ENCODE results near the gene UTS2B.
"Not testable (repeated sequence)": the region's sequence is repeated elsewhere in the genome, so short reads cannot be mapped to it uniquely, and the experiment has no call there.

UTS2B gene

DNA sequence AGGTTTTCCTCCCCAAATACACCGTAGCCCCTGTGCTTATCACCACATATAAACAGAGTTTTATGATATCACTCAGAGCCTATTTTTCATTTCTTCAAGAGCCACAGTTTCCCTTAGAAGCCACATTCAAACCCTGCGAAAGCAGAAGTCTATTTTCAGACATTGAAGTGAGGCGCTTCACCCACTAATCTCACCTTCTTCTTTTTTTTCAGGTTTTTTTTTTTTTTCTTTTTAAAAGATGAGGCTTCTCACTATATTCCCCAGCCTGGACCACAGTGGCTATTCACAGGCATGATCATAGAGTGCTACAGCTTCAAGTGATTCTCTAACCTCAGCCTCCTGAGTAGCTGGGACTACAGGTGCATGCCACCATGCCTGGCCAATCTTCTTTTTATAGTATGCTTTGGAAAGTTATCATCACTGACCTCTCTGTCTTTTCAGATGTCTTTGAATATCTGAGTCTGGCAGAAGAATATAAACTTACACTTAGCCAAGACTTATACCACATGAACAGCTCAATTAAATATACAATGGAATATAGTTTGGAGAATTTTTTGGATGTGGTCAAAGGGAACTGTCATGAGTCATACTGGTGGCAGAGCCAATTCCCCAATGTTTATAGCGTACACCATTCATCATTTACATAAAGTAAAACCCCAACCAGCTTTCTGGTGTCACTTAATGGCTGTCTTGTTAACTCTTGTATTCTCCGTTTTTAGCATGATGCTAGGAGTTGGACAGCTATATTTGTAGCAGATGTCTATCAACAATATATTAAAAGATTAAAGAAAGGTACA, 60.8 kb downstream of the UTS2B start:
- no peak for DNase-seq

DNA sequence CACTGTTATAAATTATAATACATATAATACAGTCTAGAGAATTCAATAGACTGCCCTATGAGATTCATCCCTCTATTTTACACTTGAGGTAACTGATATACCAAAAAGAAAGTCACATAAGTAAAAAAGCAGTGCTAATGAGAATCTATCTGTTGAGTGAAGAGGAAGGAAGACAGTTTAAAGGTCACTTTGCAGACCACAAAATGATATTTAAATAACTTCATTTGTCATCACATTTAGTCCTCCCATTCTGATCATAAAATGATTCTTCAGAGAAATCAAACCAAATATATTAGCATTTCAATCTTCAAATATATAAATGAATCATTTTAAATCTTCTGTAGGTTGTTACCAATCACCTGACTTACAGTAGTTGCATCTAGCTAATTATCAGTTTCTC, 61.6 kb downstream of the UTS2B start:
- no peak for DNase-seq

DNA sequence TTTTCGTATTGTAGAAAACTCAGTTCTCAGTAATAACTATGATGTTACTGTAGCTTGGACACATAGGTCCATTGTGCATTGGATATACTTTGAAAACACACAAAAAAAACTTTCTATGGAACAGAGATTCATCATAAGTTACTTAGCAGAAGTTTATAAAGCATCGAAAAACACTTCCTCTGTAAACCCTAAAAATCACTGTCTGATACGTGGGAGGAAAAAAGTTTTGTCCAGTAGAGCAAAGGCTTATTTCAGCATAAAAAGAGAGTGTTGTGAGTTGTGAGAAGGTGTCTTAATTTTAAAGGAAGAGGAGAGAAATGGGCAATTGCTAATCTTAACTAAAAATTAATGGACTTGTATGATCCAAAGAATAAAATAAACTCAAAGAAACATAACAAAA, 66.5 kb downstream of the UTS2B start:
- no peak for DNase-seq

DNA sequence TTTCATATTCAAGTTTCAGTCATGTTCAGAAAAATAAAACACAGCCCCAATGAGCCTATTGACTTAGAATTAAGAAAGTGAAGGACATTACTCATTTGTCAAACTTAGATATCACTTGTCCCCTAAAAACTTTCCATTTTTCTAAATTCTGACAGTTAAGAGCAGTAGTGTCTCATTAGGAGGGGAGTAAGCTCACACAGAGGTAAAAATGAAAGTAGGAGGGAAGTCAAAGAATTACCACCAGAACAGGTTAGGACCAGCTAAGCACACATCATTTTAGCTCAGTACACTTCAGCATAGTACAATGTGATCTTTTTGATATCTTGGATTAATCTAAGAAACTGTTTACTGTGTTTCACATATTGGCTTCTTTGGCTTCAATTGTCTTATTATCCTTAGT, 67.0 kb downstream of the UTS2B start:
- DNase-seq = no peak

DNA sequence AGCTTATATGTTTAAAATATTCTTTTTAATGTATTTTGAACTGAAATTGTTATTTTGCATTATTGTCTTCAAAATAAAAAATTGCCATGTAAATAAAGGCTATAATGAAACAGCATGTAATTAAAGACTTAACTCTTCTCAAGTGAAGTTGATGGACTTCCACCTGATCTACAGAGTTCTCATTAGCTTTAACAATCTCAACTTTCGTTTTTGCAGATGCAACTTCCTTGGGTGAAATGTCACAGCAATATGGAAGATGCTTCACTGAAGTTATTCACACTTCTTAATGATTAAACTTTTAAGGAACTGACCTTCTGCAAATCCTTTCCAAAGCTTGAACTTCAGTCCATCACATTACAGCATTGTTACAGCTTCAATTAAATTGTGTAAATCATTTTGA, 67.7 kb downstream of the UTS2B start:
- DNase-seq = no peak

DNA sequence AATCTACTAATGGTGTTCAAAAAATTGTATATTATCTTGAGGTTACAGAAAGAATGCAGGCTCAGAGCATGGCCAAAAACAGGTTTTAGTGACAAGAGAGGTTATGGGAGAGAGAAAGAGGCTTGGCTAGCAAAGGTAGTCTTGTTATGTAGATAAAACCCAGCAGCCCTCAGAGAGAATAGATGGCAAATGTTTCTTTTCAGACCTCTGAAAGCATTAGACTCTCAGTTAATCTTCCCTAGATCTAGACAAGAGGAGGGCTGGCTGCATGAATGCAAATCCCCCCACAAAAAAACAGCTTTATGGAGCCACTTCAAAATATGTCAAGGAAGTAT, 69.1 kb downstream of the UTS2B start:
- DNase-seq = no peak

DNA sequence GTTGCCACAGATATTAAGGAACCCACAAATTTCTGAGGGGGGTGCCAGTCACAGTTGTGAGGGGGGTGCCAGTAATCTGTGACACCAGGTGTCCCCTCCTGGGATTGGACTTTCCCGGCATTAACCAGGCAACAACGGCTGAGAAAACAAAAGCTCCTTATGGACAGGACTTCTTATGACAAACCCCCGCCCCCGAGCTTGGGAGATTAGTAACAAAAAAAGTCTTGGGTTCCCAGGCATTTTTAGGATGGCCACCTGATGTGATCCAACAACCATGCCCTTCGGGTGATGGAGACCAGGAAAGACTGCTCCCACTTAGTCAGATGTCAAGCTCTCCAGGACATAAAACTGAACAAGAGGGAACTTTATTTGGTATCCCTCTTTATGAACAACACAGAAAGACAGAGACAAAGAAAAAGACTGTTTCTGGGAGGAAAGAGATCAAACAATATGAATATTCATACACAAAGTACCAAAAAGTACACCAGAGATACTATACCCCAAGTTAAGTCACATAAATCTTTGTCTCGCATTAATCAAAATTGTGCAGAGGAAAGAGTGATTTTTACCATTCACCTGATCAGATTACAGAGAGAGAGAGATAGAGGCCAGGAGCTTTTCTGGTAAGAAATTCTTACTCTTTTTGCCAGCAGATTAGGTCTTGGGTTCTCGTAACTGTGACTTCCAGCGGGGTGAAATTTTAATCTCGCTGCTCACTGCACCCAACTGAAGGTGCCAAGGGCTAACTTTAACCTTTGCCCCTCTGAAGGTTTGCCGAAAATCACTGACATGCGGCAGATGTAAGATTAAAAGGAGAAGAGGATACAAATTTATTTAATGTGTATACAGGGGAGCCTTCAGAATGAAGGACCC, 69.7 kb downstream of the UTS2B start:
- no peak for DNase-seq

DNA sequence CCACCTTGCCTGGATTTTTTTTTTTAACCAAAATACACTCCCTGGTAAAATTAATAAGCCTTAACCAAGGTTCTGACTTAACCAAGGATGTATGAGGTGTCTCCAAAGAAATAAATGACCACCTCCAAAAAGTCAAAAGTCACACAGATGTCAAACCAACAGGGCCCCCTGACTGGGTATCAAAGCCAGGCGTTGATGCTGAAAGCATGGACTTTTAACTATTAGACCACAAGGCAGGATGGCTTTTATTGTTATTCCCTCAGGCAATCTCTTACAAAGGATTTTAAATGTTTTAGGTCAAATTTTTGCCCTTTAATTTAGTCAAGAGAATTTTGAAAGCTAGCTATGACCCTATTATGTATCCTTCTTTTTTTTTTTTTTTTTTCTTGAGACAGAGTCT, 70.8 kb downstream of the UTS2B start:
- DNase-seq = no peak

DNA sequence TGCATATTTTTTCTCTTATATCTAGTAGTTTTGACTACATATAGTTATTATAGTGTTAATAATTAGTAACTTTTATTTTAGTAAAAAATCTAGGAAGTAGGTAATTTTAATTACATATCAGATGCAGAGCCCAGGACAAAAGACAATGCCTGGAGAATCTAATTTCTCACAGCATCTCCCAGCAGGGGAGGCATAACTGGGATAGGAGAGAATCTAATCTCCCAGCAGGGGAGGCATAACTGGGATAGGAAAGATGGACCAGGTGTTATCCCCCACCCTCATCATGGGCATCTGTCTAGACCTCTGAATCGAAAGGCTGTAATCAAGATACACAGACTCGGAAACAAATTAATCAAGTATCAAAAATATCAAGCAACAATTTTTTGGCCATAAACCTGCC, 73.0 kb downstream of the UTS2B start:
- DNase-seq = no peak

DNA sequence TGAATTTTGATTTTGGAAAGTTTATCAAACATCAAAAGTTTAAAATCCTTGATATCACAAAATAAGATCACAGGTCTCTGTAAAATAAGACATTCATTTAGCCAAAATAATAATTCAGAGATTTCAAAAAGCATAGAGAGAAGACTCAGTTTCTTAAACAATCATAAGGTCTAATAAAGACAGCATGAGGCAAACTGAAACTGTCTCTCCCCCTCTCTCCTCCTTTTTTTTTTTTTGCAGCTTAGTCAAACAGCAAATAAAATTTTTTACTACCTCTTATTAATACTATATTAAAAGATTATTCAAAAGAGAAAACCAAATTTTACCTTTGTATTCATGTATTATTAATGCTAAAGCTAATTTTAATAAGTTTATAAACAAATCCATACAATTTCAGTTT, 73.9 kb downstream of the UTS2B start:
- DNase-seq = no peak

DNA sequence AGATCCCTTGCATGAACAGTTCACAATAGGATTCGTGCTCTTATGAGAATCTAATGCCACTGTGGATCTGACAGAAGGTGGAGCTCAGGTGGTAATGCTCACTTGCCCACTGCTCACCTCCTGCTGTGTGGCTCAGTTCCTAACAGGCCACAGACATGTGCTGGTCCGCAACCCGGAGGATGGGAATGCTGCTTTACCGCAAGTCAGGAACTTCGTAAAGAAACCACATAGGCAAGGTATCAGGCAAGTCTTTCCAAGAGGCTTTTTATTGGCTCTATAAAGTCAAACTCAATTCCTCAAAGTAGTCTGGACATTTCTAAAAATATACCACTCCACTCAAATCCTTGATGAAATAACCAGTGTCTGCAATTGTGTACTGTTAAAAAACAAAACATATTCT, 75.2 kb downstream of the UTS2B start:
- no peak for DNase-seq

DNA sequence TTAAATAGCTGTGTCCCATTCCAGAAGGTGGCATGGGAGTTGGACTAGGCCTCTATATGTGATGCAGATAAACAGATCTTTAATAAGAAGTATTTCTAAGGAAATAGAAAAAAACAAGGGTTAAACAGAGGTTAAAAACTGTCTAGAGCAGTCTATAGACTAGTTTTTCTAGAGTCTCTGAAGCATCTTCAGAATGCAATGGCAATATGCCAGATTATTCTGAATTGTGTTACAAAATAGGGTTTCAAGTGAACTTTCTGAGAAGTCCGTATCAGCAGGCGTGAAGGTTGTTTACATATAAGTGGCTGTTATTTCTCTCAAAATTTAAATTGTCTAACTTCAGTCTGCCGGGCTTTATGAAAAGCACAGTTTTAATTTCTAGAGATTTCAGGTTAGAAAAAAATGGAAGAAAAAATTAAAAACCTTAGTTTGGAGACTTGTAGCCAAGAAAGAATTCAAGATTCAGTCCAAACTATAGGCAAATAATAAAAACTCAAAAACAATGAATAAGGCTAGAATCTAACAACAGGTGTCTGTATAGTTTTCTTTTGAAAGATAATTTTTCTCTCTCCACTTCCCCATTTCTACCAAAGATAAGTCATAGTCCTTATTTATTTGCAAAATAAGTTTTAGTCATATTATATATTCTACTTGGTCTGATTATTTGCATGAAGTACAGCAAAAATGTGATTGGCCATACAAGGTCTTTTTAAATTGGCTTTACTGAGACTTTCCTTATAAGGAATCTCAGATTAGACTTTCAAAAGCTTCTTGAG, 76.0 kb downstream of the UTS2B start:
- no peak for DNase-seq

DNA sequence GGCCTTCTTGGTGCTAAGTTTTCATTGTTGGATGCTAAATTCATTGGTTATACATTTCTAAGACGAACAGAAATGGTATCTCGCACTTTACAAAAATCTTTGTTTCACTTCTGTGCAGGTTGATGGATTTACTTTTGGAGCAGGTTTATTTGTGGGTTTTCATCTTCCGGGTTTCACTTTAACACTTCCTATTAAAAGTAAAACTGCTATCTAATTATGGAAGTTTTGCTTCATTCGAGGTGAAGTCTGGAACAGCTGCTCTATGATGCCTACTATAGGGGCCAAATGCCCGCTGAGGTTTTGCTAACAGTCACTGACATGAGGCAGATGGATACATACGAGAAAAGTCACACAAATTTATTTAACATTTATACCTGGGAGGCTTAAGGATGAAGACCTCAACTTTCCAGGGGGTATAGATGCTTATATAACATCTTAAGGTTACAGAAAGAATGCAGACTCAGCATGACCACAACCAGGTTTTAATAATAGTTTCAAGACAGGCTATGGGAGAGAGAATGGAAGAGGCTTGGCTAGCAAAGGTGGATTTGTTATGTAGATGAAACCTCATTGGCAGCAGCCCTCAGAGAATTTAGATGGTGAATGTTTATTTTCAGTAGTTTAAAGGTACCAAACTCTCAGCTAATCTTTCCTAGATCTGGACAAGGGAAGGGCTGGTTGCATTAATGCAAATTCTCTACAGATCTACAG, 77.1 kb downstream of the UTS2B start:
- DNase-seq = no peak

DNA sequence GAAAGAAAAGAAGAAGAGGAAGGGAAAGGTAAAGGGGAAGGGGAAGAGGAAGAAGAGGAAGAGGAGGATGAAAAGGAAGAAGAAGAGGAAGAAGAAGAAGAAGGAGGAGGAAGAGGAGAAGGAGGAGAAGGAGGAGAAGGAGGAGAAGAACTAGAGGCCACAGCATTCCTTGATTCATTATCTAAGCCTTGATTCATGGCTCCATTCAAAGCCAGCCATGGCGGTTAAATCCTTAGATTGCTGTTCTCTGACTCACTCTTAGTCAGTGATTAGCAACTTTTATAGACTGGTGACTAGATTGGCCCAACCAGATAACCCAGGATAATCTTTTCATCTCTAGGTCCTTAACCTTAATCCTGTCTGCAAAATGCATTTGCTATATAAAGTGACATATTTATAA, 83.7 kb downstream of the UTS2B start:
- DNase-seq = no peak

DNA sequence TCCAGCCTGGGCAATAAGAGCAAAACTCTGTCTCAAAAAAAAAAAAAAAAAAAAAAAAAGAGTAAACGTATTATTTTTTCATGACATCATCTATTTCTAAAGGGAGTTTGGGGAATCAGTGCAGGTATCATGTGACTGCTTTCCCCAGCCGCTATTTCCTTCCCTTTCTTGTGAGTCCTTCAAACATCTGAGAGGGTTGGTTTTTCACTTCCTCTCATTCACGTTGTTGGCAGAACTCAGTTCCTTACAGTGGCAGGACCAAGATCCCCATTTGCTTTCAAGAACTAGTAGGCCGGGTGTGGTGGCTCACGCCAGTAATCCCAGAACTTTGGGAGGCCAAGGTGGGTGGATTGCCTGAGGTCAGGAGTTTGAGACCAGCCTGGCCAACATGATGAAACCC, 84.3 kb downstream of the UTS2B start:
- DNase-seq = not testable (repeated sequence)

DNA sequence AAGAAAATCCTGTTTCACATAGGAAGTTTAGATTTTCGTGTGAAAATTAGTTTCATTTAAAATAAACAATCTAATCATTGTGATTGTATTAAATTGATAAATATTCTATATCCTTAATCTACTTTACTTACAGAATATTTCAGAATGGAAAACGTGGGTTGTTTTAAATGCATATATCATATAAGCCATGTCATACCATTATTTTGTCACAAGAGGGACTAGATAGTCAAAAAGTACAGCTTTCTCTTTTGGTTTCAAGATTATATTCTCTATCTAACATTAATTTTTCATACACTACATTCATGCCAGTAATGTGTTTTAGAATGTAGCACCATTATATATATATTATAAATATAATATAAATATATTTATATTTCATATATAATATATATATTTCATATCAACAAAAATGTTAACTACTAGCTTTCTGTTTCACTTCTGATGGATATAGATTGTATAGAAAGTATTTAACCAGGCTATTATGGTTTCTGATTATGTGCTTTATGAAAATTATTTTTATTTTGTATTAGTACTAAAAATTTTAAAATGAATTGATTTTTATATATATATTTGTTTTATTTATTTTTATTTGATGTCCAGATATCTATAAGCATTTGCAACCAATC, 86.0 kb downstream of the UTS2B start:
- no peak for DNase-seq

DNA sequence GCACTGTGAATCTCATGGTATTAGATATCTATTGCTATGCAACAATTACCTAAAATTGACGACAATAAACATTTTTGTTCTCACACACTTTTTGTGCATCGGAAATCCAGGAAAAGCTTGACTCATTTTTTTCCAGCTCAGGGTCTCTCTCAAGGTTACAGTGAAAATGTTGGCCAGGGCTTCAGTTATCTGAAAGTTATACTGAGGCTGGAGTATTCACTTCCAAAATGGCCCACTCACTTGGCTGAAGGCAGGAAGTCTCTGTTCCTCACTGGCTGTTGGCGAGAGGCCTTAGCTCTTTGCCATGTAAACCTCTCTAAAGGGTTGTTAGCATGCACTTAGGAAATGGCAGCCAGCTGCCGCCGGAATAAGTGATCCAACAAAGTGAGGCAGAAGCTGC, 89.8 kb downstream of the UTS2B start:
- DNase-seq = no peak

DNA sequence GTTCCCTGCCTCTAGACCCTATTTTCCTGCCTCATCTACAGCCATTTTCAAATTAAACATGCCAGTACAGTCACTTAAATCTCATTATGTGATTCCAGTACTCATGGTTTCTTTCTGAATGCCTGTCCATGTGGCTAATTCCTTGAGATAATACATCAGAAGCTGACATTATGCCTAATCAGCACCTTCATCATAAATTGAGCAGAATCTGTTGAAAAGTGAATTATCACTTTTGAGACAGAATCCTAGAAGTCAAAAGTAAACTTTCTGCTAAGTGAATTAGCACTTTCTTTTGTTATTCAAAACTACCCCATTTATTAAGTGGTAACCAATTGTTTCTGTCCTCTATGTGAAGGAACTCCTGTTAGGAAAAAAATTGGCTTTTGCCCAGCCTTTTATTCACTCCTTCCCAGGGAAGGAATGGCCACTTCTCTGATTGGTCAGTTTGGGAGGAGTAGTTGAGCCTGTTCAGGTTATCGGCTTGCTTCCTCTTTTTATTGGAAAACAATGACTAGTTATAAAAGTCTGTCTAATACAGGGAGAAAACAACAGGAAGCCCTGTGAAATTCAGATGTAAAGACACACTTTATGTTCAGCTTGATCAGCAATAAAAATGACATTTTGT, 90.8 kb downstream of the UTS2B start:
- DNase-seq = no peak

DNA sequence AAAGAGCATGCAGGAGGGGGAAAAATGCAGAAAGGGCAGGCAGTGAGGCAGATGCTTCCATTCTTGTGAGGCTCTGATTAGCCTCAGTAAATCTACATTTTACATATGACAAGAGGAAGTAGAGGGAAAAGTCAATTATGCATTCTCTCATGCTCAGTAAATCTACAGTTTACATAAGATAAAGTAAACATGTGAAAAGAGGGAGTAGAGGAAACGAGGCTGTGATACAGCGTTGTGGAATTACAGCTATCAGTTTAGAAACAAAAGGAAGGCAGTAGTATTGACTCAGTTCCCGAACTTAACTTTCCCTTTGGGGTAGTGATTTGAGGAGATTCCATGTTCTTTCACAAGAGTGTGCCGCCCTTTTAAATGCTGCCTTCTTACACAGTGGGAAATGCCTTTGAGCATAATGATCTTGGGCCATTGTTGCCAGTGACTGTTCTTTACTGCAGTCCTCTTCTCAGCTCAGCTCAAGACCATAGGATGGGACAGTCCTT, 92.0 kb downstream of the UTS2B start:
- DNase-seq = no peak

DNA sequence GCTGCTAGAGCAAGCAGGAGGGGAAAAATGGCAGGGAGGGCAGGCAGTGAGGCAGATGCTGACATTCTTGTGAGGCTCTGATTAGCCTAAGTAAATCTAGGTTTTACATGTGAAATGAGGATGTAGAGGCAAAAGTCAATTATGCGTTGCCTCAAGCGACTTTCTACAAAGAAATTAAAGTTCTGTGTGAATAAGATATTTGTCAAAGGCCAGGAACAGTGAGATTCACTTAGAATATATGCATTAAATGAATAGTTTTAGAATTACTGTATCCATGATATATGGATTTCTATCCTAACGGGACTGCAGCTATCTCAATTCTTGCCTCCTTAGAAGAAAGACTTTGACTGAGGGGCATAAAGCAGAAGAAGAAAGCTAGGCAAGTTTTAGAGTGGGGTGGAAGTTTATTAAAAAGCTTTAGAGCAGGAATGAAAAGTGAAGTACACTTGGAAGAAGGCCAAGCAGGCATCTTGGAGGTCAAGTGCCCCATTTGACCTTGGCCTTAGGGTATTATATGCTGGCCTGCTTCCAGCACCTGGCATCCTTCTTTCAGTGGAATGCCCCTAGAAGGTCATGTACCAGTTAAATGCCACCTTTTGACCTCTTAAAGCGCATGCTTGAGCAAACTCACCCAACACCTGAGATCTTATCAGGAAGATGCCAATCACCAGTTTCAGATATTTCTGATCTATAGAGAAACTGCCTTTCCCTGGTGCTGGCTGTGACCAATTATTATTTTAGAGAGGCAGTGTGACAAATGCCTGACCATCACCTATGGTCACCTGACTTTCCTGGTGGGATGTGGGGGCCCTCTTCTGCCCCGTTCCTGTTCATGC, 93.1 kb downstream of the UTS2B start:
- DNase-seq = no peak

DNA sequence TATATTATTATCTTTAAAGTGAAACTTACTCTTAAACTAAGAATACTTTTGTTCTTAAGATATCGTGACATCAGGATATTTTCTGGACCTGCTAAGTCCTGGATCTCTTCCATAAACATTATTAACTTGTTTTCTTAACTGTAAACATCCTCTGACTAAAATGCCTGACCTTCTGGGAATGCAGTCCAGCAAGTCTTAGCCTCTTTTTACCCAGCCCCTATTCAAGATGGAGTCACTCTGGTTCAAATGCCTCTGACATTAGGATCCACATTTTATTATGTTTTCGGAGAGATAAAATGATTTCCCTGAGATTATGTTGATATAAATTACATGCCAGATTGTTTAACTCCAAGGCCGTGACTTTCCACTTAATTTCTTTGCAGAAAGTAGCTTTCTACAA, 93.7 kb downstream of the UTS2B start:
- no peak for DNase-seq

Measured in stimulated activated CD4-positive, alpha-beta T cell treated with anti-CD3 and anti-CD28 coated beads, Interleukin-15, amount 100 ng/mL, for 24 hours (primary cell).